ENCODE data around the gene NCOA5. TPM values are rescaled to one million over a fixed set of nuclear protein-coding genes. Genes with fewer than 3 reads are reported as not detected.

NCOA5 gene
- total and polyA plus RNA-seq, 12 donors: 7.6 to 22.5 (median 11.5) TPM

- no peak for TF ChIP-seq CTCF (IDR thresholded peaks at IDR 0.05)
Observed at GRCh38 chr20:46058599-46059281, 31.0 kb downstream of the NCOA5 start.

GRCh38 chr20:46057856-46058598 is 31.7 kb downstream of the NCOA5 start:
- no peaks in the 10 kb centered on the region for H3K9me3 ChIP-seq
- peak in 5 of 9 donors; percentile 18 to 47 (median 42) for TF ChIP-seq CTCF (IDR thresholded peaks at IDR 0.05)
- H3K4me3 ChIP-seq: peak overlapping the region in 9 of 10 donors; percentile 0 to 49 (median 38)
- H3K27me3 ChIP-seq: peaks cover 0 to 46% (median 19%) of the 10 kb centered on the region in 7 donors
- H3K4me1 ChIP-seq: peaks cover 12 to 56% (median 34%) of the 10 kb centered on the region in 9 donors
- peak overlapping the region in 1 of 10 donors; percentile 32 for H3K27ac ChIP-seq
- peaks cover 0 to 38% (median 20%) of the 10 kb centered on the region in 9 donors for H3K36me3 ChIP-seq
- DNase-seq: peak; percentile 29 to 55
- intact Hi-C loops (cut with DNase I): no loop called here
- ATAC-seq: peak; percentile 25 to 50 (median 40)
- WGBS, 2 donors: 4 to 6% methylated on average over 65 to 66 of the region's 66 CpGs

More at GRCh38 chr20:46058599-46059281, 31.0 kb downstream of the NCOA5 start:
- Histone ChIP-seq H3K4me3 (peak overlapping the region in 9 of 10 donors; percentile 0 to 49 (median 38)), H3K9me3 (no peaks in the 10 kb centered on the region), H3K4me1 (peaks cover 12 to 56% (median 34%) of the 10 kb centered on the region in 9 donors), H3K27me3 (peaks cover 0 to 46% (median 19%) of the 10 kb centered on the region in 7 donors), H3K27ac (peak overlapping the region in 1 of 10 donors; percentile 32), H3K36me3 (peaks cover 0 to 45% (median 27%) of the 10 kb centered on the region in 9 donors)
- DNase-seq (no peak), ATAC-seq (peak in 6 of 8 donors; percentile 18 to 29 (median 24))
- intact Hi-C loops (cut with DNase I): no loop called here
- WGBS, 2 donors: 14 to 19% methylated on average over 35 of the region's 35 CpGs

GRCh38 chr20:46056970-46057855 is 32.5 kb downstream of the NCOA5 start:
- peak in 6 of 8 donors; percentile 36 to 54 (median 48) for ATAC-seq
- Histone ChIP-seq H3K27me3 (peaks cover 0 to 46% (median 23%) of the 10 kb centered on the region in 7 donors), H3K36me3 (peaks cover 0 to 30% (median 12%) of the 10 kb centered on the region in 9 donors), H3K4me1 (peaks cover 12 to 54% (median 34%) of the 10 kb centered on the region in 9 donors), H3K4me3 (peak overlapping the region in 8 of 10 donors; percentile 22 to 49 (median 38)), H3K27ac (no peak overlapping the region), H3K9me3 (no peaks in the 10 kb centered on the region)
- peak; percentile 53 to 57 for DNase-seq
- no peak for TF ChIP-seq CTCF (IDR thresholded peaks at IDR 0.05)
- WGBS, 2 donors: 15 to 17% methylated on average over 58 to 65 of the region's 65 CpGs
- intact Hi-C loops (cut with DNase I): no loop called here
